GM19239 (cell line): ENCODE measurements around the gene KNCN.
A peak's percentile ranks its signal among the peaks of the same experiment; 100 is the strongest.

Experiments used
- DNase-seq: peaks from one replicate; pipeline ENCODE4 v3.0.0; 2011; ENCODE audit warnings: low spot score; ENCODE audit not compliant: insufficient read length
- FAIRE-seq: peaks from 2 replicates; lab custom pipeline; 2011; peaks lifted over from hg19 to GRCh38; lab: Jason Lieb, UNC

KNCN gene

DNA sequence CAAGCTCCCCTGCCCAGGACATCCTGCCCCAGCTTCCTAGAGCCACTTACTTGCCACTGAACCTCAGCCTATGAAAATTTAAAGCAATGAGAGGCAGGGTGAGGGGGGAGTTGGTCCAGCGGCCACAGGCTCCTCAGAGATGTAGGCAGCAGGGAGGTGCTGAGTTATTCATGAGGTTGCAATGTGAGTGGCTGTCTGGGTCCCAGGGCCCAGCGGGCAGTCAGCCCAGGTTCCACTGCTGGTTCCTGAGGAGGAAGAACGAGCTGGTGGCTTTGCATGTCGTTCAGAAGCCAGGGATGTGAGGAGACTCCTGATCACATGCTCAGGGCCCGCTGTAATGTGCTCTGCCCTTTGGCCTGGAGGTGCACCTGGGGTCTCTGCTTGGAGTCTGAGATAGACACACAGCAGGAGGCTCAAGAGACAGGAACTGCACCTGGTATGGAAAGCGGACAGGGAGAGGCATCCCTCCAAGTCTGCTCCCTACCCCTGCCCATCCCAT lies at the start of gene KNCN:
Gene KNCN (minus strand): TSS at position 51 of the 499 bp plus-strand sequence. CDS start 432 bp downstream, outside the sequence.
- DNase-seq: no peak
- FAIRE-seq: no peak

DNA sequence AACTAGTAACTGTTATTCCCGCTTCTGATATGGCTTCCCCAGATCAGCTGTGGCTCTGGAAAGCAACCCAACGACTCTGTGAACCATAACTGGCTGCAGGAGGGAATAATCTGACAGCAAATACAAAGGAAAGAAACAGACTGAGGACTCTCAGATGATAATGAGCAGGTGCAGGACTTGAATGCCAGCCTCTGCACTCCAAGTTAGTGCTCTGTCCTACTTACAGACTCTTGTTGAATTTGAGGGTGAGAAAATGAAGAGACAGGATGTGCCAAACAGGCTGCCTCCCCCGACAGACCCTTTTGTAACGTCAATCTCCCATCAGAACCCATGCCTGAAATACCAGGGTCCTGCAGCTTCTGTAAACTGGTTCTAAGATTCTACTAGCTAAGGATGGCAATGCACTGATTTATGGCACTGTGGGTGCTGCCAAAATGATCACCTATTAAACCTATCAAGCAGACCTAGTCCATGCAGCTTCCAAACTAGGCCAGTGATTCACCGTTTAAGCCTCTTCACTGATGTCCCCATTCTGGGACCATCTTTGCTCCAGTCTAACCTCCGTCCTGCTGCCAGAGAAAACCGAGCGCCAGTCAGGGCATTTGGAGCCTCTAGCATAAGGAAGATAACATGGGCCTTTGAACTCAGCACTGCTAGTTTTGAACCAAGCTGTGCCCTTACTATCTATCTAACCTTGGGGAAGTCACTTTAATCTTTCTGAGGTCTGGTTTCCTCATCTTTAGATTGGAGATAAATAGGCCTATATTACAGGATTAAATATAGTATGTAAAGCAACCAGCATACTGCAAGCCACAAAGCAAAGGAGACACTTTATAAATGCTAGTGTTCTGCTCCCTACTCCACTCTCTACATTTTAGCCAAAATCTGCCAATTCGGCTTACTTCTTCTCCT lies 47.9 kb upstream of the KNCN start:
- FAIRE-seq (no peak), DNase-seq (no peak)

DNA sequence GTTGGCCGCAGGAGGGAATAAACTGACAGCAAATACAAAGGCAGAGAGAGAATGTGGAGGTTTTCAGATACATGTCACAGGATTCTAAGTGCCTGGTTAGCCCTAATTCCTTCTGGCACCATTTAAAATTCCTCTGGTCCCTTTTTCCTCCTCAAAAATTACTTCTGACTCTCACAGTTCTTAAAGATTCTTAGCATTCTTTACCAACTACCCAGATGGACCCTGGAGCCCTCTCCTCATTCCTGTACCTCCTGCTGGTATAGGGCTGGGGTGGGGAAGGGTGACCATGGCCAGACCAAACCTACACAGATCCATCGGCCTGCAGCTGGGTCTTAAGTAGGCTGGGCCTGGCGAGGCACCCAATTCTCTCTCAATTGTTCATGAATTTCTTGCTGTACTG lies 45.4 kb upstream of the KNCN start:
- DNase-seq (no peak), FAIRE-seq (no peak)

DNA sequence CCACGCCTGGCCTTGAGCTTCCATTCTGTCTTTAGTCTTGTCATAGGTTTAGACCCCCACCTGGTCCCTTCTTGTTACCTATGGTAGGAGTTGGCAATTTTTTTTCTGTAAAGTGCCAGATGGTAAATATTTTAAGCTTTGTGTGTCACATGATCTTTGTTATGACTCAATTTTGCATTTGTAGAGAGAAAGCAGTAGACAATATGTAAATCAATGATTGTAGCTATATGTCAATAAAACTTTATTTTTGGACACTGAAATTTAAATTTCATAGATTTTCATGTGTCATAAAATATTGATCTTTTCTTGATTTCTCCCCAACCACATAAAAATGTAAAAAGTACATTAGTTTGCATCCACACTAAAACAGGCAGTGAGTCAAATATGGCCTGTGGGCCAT lies 44.6 kb upstream of the KNCN start:
- FAIRE-seq (no peak), DNase-seq (no peak)

DNA sequence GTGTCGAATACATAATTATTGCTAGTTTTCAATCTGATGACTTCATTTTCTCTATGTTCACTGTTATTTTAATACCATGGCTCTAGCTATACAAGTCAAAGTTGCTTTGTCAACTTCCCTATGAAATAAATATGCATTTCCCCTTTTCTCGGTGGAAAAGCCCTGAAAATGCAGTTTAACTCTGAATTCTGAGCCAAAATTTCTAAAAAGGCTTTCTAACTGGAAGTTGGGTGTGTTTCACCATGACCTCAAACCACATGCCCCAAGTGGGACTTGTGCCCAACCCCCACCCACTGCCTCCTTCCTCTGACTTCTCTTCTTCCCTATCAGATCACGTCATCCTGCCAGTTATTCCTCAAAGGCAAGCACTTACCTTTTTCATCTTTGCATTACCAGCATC lies 43.7 kb upstream of the KNCN start:
- DNase-seq: no peak
- peak; percentile 87 for FAIRE-seq

DNA sequence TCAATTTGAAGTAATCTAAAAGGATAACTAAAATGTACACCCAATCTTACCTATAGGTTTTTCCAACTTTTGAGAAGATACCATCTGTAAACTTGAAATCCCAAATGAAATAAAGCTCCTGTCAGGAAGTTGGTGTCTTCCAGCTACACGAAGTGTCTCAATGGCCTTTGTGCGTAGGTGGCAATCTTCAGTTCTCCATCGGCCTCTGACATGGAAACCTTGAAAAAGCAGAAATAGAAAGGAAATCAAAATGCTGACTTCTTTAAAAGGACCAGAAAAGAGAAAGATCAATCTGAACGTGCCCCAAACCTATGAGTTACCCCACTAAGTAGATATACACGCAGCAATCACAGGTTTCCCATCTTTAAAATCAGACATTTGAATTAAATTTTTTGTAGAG lies 42.6 kb upstream of the KNCN start:
- no peak for FAIRE-seq
- no peak for DNase-seq

DNA sequence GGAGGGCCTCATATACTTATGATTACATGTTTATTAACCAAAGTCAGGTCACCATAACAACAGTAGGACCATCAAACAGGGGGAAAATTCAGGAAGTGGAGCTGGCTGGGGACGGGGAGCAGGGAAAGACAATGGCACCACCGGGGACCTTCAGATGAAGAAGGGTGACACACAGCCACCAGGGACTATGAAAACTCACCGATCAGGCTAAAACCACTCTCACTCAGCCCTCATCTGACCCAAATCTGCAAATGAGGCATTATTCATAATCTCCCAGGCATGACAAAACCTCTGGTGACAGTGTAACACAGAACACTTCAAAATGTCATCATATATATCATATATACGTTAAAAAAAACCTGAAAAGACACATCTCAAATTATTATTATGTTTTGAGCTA lies 41.4 kb upstream of the KNCN start:
- FAIRE-seq (no peak), DNase-seq (no peak)

DNA sequence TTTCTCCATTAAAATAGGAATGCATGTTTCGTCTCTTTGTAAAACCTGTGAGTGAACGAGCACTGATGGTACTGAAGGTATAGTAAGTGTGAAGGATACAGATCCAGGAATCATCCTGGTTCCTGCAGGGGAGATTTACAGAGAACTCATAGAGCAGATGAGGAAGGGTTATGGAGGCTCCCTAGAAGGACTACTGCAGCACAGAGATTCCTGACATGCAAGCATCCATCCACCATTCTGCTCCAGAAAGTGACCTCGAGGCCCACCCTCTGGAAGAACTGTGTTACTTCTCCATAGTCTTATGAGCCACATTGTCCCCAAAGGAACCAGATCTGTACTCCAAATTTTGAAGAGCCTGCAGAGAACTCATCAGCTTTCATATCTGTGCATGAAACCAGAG lies 38.1 kb upstream of the KNCN start:
- DNase-seq (no peak), FAIRE-seq (no peak)

DNA sequence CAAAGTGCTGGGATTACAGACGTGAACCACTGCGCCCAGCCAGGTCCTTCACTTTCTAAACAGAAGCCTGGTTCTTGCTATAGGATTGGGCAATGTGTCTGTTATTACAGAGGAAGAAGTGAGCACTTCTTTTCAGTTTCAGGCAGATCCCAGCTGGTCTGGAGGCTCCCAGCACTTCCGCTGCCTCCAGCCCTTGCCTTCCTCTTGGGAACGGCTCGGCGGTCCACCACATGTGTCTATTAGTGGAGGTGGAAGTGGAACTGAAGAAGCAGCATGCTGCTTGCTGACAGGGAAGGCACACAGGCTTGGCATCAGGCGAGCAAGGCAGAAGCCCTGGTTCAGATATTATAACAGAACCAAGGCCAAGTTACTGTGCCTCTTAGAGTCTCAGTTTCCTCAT lies 35.6 kb upstream of the KNCN start:
- DNase-seq: no peak
- FAIRE-seq: no peak

DNA sequence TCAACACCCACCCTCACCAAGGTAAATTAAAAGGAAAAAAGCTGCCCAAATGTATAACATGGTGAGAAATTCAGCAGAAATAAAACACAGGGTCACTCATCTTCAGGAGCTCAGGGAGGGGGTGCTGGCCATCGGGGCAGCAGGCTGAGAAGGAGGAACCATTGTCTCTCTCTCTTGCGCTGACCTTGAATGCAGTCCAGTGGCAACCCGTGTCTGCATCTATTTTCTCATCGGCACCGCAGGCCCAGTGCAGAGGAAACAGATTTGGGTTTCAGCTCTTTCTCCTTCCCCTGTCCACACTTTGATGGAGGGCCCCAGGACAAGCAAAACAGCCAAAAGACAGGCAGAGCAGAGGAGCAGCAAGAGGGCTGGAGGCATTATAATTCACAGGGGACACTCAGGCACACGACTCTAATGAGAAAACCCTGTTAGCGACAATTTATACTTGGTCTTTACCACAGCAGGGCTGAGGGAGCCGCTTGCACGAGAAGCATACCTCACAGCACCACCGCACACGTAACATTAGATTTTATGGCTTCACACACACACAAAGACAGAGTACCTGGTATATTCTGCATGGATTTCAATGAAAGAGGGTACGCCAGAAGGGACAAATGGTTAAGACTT lies 34.0 kb upstream of the KNCN start:
- no peak for DNase-seq
- no peak for FAIRE-seq

DNA sequence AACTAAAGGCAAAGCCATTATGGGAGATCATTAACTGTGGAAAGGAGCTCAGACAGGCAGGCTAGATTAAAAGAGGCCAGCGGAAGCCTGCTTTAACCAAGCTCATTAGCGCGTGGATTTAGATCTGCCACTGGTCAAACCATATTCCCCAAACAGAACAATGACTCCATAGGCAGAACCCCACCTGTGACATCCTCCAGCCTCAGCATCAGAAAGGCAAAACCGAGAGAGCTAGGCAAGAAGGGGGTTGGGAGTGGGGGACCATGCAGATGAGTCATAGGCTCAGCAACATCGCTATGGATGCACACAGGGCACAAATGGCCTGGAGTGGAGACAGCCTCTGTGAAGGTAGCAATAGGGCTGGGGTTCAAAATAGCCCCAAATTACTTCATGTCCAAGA lies 32.0 kb upstream of the KNCN start:
- DNase-seq (no peak), FAIRE-seq (no peak)

DNA sequence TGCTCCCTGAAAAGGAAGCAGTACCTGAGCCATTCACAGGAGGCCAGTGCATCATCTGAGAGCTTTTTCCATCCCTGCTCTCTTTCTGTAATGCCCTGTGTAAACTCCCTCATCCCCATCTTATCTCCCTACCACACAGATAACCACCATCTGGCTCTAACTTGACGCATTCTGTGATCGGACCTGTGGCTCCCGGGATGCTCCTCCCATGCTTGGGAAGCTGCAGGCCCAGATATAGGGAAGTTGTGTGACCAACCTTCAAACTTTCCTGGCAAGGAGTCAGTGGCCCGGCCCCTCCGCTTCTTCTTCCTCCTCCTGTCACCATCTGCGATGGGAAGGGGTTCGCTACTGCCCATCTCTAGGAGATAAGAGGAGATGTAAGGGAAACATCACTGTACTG lies 31.5 kb upstream of the KNCN start:
- DNase-seq (no peak), FAIRE-seq (no peak)

DNA sequence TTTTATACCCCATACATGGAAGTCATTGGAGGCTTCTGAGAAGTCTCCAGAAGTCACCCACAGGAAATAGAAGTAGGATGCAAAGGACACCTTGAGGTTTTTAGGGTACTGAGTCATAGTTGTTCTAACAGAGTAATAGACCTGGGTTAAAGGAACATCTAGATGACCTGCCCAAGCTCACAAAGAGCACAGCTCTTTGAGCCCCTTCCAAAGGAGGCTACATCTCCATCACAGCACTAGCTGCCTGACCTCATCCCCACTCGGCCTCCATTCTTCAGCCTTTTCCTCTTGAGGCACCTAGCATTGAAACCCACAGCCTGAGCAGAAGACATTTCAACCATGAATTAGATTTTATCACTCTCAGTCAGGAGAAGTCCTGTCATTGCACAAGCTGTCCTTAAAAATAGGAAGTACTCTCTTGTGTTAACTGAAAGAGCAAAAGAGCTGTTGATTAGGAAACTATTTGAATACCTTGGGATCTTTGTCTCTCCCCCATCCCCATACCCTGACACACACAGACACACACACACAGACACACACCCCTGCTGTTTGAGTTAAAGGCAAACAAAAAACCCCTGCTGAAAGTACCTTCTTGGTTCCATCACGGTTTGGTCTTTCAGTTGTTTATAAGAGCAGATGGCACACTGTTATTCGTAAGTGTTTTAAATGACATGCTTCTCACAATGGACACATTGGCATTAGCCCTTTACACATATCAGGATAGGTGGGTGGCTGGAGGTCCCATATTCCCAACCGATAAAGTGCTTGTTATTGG lies 30.4 kb upstream of the KNCN start:
- FAIRE-seq (no peak), DNase-seq (no peak)

DNA sequence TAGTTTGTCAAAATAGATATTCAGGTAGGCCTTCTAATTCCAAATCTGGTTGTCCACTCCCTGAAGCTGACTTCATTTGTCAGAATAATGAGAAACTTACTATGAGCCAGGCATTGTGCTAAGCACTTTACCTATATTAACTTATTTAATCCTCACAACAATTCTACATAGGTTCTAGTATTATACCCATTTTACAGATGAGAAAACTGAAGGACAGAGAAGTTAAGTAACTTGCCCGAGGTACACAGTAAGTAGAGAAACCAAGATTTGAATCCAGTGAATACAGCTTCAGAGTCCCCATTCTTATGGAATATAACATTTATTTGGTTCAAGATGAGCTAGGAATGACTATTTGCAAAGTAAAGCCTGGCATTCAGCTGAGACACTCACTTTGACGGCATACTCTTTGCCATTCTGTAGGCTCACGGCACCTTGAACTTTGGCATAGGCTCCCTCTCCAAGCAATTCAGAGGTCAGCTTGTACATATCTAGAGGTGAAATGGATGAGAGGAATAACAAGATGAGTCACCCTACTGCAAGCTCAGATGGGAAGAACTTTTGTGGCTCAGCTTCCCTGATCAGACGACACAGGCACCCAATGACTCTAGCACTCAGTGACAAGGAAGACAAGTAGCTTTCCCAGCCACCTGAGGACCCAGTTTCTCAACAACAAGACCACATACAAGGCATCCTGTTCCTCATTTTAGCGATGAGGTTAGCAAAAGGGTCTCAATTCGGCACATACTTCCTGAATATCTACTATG lies 28.9 kb upstream of the KNCN start:
- FAIRE-seq (no peak), DNase-seq (no peak)

DNA sequence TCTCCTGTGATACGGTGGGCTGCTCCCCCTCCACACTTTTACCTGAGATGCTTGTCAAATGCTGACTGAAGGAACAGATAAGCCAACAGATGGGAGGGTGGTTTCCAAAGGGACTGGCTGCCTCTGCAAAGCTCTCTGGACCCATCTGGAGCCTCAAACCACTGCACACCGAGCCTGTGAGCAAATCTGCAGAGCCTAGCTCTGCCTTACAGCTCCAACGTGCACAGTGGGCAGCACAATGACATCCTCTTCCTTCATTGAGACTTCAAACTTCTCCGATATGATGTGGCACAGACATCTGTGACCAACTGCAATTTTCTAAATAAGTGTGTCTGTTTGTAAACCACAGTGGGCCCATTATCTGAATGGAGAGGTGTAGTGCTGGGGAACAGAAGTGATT lies 26.2 kb upstream of the KNCN start:
- FAIRE-seq (no peak), DNase-seq (no peak)

DNA sequence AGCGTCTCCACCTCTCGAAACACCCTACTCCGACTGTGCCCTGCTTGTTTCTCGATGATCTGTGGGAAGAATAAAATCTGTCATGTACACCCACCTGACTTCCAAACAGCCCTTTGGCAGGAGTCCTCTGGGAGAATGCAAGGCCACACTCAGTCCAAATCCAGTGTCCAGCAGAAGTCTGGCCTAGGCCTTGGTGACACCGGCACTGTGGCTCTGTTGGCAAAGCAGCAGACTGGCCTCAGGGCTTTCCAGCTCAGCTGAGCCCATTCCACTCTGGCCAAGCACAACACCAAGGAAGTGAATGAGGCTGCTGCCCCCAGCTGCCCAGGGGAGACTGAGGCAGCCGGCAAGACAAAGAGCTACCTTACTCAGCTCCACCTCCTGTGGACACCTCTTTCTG lies 25.1 kb upstream of the KNCN start:
- DNase-seq (no peak), FAIRE-seq (no peak)

DNA sequence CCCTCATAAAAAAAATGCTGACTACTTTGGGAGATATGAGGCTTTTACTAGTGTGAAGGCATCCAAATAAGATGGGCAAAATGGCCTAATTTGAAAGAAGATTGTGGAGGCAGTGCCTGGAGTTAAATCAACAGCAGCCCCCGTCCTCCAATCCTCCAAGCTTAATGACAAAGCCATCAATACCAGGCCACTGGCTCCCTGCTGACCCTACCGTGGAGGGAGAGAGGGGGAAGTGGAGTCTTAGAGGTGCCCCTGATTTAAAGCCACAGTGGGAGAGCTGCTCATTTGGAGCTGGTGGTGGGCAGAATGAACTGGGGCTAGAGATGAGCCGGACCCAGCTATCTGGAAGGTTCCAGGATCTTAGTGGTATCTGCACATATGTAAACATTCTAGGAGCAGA lies 24.3 kb upstream of the KNCN start:
- FAIRE-seq (no peak), DNase-seq (no peak)

DNA sequence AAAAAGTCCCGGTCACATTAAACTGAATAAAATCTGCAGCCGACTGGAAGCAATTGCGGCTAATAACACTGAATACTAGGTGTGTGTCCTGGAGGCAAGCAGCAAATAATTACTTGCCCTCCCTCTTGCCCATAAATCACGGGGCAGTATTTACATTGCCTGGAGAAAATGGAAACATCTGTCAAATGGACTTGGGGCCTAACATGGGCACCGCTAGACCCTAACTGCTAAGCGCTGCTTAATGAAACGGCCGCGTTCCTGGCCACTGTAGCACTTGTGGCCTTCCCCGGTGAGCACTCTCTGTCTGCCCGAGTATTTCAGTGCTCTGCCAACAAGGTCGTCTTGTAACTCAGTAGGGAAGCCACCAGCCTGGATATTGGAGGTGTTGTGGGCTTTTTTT lies 23.9 kb upstream of the KNCN start:
- FAIRE-seq: no peak
- DNase-seq: no peak

DNA sequence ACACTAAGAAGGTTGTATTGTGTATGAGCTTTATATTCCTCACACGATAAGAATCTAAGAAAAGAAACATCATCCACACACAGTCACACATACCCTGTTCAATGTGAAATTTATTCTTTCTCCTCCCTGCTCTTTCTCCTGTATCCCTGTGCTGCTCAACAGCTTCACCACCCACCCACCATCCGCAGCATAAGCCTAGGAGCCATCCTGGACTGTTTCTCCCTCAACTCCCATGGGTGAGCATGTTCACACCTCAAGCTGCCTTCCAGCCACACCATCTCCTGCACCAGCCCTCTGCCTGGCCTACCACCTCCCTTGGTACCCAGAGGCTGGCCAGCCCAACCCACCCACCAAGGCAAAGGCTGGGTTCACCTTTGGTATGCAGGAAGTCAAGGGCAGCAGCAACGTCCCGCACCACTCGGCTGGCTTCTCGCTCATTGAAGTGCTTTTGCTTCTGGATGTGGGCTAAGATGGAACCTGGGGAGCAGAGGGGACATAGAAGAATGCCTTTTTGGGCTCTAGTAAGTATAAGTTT lies 20.3 kb upstream of the KNCN start:
- FAIRE-seq (no peak), DNase-seq (no peak)
